Pons (tissue), 1 donor: ENCODE results near the gene SUPT20HL2.
"Not testable (repeated sequence)": the region's sequence is repeated elsewhere in the genome, so short reads cannot be mapped to it uniquely, and the experiment has no call there.

Source experiments
- DNase-seq: peaks from one replicate; pipeline ENCODE4 v3.0.0-alpha.2; 2016; ENCODE audit warnings: low spot score

Gene SUPT20HL2

DNA sequence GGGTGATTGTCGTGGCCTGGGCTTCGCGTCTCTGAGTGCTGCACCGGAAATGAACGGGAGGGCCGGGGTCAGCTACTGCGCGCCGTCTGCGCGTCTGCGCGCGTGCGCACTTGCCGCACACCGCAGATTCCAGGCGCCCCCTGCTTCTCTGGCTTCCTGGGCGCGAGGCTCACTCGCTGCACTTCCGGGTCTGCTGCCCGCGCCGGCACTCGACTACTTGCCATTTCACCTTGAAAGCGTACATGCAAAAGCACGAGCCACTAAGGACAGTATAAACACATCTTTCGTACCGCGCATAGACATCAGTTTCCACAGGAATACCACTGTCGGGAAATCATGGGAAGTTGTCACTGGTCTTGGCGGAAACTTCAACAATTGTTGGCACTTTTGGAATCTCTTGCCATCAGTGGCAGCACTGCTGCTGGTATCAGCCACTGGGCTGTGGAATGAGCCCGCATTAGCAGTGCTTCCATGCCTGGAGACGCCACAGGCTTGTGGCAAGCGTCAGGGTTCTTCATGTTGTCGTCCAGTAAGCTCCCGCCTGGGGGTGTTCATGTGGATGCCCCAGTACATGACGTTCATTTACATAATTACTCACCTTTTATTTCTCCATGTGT lies at the start of gene SUPT20HL2:
TSS of gene SUPT20HL2 (minus strand) at position 51 of the 617 bp plus-strand sequence. CDS start 754 bp downstream, outside the sequence.
- no peak for DNase-seq

DNA sequence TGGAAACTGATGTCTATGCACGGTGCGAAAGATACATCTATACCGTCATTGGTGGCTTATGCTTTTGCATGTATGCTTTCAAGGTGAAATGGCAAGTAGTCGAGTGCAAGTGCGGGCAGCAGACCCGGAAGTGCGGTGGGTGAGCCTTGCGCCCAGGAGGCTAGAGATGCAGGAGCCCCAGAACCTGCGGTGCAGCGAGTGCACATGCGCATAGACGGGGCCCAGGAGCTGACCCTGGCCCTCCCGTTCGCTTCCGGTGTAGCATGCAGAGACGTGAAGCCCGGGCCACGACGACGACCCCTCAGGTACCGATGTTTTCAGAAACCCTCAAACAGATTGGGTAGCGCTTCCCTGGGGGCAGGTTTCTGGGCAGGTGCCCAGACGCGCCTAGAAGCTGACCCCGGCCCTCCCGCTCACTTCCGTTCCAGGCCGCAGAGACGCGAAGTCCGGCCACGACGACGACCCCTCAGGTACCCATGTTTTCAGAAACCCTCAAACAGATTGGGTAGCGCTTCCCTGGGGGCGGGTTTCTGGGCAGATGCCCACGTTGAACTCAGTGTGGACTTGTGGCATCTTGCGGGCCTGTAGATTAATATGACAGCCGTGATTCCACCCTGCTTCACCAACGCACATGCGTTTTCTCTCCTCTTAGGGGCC lies 48.3 kb upstream of the SUPT20HL2 start:
- DNase-seq: not testable (repeated sequence)

DNA sequence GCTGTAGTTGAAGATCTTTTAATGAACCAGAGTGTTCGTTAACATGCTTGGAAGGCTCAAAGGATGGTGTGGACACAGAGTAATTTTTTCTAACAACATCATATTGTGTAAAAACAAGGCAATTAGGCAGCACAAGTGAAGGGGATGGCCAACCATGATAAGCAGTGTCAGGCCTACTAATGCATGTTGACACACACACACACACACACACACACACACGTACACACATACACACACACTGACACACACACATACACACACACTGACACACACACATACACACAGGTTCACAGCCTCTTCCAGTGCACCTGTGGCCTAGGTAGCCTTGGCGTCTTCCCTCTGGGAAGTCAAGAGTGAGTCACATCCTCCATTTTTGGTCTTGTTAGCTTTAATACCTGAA lies 46.4 kb upstream of the SUPT20HL2 start, which contains the start of gene SUPT20HL1:
TSS of gene SUPT20HL1 (plus strand) at position 368 of the 400 bp plus-strand sequence. CDS start 2,122 bp downstream, outside the sequence.
- DNase-seq: no peak

DNA sequence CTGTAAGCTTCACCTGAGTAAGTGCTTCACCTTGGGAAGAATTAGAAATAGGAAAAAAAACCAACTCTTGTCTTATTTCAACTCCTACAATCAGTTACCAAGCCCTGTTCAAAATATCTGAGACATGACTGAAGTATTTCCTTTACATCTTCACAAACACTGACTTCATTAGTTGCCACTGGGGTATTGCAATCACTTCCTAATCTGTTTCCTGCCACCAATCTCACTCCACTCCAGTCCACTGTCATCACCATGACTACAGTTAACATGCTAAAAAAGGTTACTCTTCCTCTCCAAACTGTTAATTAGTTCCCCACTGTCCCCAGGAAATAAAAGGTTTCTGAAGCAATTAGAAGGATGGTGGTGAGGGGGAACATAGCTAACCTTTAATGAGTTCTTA lies 43.2 kb upstream of the SUPT20HL2 start:
- DNase-seq: no peak

DNA sequence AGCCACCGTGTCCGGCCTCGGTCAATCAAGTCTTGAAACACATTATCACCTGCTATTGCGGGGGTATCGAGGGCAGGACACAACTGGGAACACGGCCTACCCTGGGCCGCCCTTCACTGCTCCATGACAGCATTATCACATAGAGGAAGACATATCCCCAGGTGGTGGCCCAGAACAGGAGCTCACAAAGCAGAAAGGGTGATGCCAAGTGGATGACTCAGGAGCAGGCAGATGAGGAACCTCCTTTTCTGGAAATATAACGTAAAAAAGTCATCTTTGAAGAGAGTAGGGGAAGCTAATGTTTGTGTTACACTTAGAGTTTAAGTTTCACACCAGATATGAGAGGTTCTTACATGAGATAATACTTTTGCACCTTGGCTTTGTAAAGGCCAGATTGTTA lies 41.2 kb upstream of the SUPT20HL2 start:
- DNase-seq: no peak

DNA sequence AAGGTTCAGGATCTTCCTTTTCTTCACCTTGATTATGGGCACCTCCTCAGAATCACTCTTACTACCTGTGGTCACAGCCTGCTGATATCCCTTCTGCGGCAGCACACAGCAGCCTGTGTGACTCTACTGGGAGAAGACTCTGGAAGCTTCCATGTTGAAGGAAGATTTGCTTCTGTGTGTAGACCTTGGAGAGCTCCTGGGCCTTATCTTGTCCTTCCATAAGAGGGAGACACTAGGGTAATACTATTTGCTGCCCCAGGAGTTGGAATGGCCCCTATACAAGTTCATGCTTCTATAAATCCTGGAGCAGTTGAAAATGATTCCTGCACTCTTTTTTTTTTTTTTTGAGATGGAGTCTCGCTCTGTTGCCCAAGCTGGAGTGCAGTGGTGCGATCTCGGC lies 36.3 kb upstream of the SUPT20HL2 start:
- DNase-seq: no peak

DNA sequence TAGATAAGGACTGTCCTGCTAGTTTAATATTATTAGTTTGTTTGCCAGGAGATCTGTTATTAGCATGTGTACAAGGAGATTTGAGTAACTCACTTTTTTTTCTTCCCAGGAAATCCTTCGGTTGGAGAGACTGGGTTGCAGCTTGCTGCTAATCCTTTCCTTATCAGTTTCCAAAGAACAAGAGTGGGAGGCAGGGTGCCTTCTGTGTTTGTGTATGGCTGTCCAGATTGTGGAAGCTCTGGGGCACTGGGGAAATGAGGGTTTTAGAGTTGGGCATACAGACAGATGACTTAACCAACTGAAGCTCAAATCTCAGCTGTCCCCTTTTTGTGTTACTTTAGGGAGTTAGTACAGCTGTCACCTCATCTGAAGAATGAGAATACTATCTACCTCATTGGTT lies 34.0 kb upstream of the SUPT20HL2 start:
- no peak for DNase-seq

DNA sequence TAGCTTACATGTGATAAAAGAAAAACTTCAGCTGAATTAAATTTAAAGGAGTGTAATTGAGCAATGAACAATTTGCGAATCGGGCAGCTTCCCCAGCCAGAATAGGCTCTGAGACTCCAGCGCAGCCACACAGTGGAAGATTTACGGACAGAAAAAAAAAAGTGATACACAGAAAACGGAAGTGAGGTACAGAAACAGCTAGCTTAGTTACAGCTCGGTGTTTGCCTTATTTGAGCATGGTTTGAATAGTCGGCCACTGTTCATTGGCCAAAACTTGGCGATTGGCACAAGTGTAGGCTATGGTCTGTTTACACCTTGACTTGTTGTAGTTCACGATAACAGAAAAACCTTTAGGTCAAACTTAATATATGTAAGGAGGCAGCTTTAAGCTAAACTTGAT lies 29.9 kb upstream of the SUPT20HL2 start:
- DNase-seq: no peak

DNA sequence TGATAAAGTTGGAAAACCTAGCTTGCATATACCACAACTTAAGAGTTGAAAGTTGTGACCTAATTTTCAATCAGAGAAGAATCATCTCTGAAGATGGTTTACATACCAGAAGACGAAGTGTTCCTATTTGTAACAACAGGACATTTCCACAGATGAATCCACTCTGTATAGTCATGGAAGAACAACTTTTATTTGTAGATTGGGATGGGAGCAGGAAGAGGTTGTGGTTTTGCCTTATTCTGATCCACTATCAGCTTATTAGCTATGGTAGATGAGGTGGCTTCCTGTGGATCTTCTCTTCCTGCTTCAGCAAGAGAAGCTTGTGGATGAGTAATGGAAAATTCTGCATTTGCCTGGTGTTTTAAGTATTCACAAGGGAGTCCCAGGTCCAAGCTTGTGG lies 27.9 kb upstream of the SUPT20HL2 start:
- DNase-seq: no peak

DNA sequence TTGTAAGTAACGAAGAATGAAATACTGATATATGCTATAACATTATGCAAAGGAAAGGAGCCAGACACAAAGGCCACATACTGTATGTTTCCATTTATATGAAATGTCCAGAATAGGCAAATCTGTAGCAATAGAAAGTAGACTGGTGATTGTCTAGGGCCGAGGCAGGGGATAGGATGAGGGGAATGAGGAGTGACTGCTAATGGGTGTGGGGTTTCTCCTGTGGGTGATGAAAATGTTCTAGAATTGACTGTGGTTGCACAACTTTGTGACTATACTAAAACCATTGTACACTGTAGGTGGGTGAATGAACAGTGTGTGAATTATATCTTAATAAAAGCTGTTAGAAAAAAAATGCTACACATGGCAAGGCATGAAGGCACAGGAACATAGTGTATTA lies 26.6 kb upstream of the SUPT20HL2 start:
- DNase-seq: no peak

DNA sequence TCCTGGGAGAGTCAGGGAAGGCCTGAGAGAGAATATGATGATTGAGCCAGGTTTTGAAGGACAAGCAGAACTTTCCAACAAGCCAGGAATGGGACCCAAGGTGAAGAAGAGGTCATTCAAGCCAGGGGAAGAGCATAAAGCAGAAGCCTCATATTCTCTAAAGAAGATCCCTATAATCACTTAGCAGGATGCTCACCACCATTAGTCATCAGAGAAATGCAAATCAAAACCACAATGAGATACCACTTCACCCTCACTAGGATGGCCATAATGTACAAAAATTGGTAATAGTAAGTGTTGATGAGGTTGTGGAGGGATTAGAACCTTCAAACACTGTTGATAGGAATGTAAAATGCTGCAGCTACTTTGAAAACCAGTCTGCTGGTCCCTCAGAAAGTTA lies 26.0 kb upstream of the SUPT20HL2 start:
- DNase-seq: no peak

DNA sequence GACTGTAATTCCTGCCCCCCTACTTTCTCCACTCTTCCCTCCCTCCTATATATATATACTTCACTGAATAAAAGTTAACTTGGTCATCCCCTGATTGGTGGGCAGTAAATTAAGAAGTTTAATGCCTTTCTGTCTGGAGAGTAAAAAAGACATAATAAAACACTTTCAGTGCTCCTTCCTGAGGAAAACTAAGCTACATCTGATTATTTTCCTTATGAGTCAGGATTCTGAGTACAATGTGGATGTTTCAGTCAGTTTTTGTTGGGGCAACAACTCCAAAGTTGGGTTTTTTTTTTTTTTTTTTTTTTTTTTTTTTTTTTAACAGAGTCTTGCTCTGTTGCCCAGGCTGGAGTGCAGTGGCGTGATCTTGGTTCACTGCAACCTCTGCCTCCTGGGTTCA lies 22.0 kb upstream of the SUPT20HL2 start:
- no peak for DNase-seq

DNA sequence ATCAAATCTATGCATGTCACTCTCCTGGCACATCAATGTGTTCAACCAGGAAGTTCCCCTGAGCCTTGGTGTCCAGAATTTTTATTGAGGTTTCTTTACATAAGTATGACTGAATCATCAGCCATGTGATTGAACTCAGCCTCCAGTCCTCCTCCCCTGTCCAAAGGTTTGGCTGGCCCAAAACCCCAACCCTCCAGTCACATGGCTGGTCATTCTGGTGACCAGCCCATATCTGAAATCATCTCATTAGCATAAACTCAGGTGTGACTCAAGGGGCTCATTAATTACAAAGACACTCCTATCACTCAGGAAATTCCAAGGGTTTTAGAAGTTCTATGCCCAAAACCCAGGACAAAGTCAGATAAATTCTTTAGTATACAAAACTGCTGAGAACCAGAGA lies 20.6 kb upstream of the SUPT20HL2 start:
- no peak for DNase-seq

DNA sequence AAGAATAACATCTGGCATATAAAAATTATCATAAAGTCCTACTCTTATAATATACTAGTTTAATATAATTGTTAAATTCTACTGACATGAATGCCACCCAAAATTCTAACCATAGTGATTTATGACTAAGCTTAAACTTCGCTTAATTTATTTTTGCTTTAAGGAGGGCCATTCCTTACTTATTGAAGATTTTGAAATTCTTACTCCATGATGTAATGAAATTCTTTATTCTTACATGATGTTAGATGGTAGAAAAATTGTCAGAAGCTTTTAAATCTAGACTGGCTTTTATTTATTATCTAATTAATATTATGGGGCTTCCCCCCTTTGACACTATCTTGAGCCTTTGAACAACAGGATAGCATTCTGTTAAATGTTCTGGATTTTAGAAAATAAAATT lies 19.5 kb upstream of the SUPT20HL2 start:
- no peak for DNase-seq

DNA sequence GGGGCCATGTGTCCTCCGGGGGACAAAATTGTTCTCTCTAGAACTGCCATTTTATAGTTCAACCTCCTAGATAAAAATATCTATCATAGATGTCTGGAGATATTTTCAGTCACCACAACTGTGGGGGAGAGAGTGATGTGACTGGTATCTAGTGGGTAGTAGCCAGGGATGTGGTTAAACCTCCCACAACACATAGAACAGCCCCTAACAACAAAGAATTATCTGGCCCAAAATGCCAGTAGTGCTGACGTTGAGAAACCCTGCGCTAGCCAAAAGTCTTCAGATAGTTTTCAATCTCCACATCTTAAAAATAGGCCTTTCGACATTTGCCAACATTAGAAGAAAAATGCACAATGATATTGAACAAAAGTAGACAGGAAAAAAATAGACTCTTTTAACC lies 19.0 kb upstream of the SUPT20HL2 start:
- DNase-seq: no peak

DNA sequence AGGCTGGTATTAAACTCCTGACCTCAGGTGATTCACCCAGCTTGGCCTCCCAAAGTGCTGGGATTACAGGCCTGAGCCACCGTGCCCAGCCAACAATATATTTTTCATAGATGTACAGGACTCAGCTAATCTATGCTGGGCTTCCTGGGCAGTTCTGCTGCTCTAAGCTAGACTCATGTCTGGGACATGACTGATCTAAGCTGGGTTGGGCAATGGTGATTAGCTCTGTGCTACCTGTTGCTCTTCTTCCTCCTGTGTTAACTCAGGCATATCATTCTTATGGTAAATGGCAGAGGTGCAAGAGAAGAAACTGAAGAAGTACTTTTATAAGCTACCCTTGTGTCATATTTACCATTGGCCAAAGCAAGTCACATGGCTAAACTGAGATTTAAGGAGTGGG lies 11.4 kb upstream of the SUPT20HL2 start:
- DNase-seq: no peak

DNA sequence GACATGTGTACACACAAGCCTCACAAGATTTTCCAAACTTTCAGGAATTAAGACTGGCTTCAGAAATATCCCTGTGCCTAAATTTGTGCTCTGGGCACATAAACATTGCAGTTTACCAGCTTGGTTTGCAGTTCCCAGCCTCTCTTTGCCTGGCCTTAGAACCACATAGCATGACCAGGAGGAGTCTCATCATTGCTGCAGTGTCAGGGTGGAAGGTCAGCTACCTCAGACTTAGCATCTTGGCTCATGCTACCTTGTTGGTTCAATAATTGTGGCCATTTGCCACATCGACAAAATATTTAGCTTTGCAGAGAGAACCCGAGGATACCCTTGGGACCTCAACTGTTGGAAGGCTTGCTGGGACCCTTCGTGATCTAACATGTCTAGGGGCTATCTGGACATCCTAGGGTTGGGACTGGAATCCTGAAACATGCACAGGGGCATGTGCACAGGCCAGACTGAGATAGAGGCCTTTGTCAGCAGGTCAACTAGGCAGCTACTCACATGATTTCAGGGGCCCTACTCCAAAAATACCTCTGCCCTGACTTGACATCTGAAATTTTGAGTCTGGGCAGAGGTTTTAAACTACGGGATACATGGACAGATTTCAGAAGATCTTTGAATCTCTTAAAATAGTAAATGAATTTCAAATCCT lies 8.0 kb upstream of the SUPT20HL2 start:
- no peak for DNase-seq

DNA sequence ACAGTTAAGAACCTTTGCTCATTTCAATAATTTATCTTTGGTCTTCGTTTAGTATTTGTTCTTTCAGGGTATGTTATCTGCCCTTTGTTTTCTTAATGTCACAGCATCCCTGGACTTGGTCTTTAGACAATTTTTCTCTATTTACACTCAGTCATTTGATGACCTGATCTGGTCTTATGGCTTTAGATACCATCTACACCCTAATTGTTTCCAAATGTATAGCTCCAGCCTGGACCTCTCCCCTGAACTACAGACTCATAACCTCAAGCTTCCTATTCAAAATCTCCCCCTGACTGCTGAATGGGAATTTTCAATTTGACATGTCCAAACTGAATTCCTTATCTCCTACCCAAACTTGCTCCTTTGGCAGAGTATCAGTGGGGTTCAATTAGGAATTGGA lies 3.7 kb upstream of the SUPT20HL2 start:
- DNase-seq: no peak

DNA sequence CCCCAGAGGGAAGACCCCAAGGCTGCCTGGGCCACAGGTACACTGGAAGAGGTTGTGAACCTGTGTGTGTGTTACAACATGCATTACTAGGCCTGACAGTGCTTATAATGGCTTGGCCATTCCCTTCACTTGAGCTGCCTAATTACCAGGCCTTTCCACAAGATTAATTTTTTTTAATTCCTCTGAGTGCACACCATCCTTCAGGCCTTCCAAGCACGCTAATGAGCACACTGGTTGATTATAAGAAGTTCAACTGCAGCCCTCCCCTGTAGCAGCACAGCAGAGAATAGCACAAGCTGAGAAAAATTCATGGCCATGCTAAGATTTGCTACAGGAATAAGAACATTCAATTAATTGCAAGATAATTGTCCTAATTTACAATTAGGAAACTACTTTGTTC lies 2.2 kb upstream of the SUPT20HL2 start:
- DNase-seq: no peak

DNA sequence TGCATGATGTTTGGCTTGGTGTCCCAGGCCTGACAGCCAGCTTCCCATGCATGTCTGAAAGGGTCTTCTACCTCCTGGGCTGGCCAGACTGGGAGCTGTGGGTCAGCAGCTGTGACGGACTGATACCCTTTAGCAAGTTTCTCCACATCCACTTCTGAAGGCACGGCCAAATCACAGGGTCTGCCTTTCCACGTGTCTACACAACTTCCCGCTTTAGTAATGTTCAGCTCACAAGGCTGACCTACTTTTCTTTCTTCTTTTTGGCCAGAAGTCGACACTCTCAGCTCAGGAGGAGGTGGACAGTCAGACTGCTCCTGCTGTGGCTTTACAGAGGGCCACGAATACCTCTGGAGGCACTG lies 1.6 kb downstream of the SUPT20HL2 start:
- DNase-seq: not testable (repeated sequence)

DNA sequence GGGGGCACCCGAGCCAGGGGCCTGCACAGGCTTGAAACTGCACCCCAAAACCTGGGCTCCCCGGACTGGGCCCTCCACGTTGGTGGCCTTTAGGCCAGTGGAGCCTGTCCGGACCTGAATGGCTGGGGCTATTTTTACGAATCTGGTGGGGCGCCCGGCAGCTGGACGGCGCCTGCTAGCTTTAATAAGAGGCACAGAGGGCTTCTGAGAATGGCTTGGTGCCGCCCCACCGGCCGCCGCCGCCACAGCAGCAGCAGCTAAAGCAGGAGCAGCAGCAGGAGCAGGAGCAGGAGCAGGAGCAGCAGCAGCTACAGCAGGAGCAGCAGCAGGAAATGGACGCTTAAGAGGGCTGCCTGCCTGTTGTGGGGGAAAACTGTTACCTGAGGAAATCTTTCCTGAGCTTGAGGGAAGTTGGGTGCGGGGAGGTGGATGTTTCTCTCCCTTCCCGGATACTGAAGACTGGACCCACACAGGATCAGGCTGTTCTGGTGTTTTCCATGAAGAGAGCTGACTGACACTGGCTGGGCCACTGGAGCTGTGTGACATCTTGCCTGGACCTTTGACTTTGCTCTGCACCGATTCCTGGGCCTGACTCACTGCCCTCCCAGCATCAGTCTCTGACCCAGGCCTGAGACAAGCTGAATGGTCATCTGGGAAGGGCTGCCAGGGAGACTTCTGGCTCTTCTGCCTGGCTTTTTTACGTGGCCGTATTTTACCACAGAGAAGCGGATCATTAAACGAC lies 2.2 kb downstream of the SUPT20HL2 start:
- not testable (repeated sequence) for DNase-seq

DNA sequence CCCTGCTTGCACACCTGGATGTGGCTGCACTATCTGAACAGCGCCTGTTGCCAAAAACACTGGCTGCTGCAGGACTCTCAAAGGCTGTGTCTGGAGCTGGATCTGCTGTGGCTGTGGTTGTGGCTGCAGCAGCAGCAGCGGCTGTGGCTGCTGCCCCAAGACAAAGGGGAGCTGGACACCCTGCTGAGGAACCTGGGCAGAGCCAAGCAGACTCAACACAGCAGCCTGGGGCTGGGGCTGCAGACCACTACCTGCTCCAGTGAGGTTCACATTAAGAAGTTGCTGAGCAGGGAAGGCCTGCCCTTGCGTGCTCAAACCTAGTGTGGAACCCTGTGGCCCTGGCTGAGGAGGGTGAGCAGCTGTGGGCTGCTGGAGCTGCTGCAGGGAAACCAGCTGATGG lies 3.0 kb downstream of the SUPT20HL2 start:
- not testable (repeated sequence) for DNase-seq
